HepG2 (cell line): ENCODE measurements around the gene DIAPH1. TPM values are rescaled to one million over a fixed set of nuclear protein-coding genes. Genes with fewer than 3 reads are reported as not detected.

Experiments used
- ATF7 ChIP-seq, 2 experiments: fragments of 450-650 bp in 1 of 2; sonication (generic) in 1 of 2; formaldehyde crosslinking in 1 of 2; IDR thresholded peaks; 2 replicates each; pipeline versions ENCODE4 v1.4.0 to v1.6.1; 2016 to 2020; ENCODE audit warnings: antibody characterized with exemption in 1 of 2, mild to moderate bottlenecking in 1 of 2, missing genetic modification reagents in 1 of 2
- FOXK1 ChIP-seq: sonication (generic); formaldehyde crosslinking; IDR thresholded peaks from 2 replicates; pipeline ENCODE4 v1.4.0; 2020; ENCODE audit warnings: low read depth, missing genetic modification reagents, borderline replicate concordance
- JUNB ChIP-seq: sonication (generic); formaldehyde crosslinking; IDR thresholded peaks from 2 replicates; pipeline ENCODE4 v1.8.0; 2022; ENCODE audit warnings: missing genetic modification reagents, mild to moderate bottlenecking, borderline replicate concordance
- KDM6A ChIP-seq: IDR thresholded peaks from 2 replicates; pipeline ENCODE4 v1.6.1; 2016; ENCODE audit warnings: low read depth
- RBFOX2 ChIP-seq: fragments of 200-400 bp; formaldehyde crosslinking; IDR thresholded peaks from 2 replicates; pipeline ENCODE4 v1.6.1; 2017; ENCODE audit warnings: low read depth, mild to moderate bottlenecking, low read length
- SALL1 ChIP-seq: sonication (generic); formaldehyde crosslinking; IDR thresholded peaks from 2 replicates; pipeline ENCODE4 v1.8.0; 2022; ENCODE audit warnings: mild to moderate bottlenecking, missing genetic modification reagents
- SETDB1 ChIP-seq: sonication (generic); formaldehyde crosslinking; IDR thresholded peaks from 2 replicates; pipeline ENCODE4 v1.5.1; 2020; ENCODE audit warnings: missing genetic modification reagents, mild to moderate bottlenecking, borderline replicate concordance
- SMC3 ChIP-seq: IDR thresholded peaks from 2 replicates; pipeline ENCODE4 v1.6.1; 2011; ENCODE audit warnings: low read length, improper control_type of control experiment
- SNAPC2 ChIP-seq: sonication (generic); formaldehyde crosslinking; IDR thresholded peaks from 2 replicates; pipeline ENCODE4 v1.8.1; 2022; ENCODE audit warnings: mild to moderate bottlenecking, missing genetic modification reagents
- SRSF9 ChIP-seq: fragments of 200-400 bp; formaldehyde crosslinking; IDR thresholded peaks from 2 replicates; pipeline ENCODE4 v1.6.1; 2018; ENCODE audit warnings: borderline replicate concordance, mild to moderate bottlenecking, low read depth, low read length; ENCODE audit not compliant: insufficient read depth, poor library complexity, severe bottlenecking
- STAG1 ChIP-seq: sonication (generic); formaldehyde crosslinking; IDR thresholded peaks from 2 replicates; pipeline ENCODE4 v1.4.0; 2020; ENCODE audit warnings: missing genetic modification reagents
- THAP7 ChIP-seq: sonication (generic); formaldehyde crosslinking; IDR thresholded peaks from 2 replicates; pipeline ENCODE4 v1.8.1; 2023; ENCODE audit warnings: mild to moderate bottlenecking, missing genetic modification reagents
- TOE1 ChIP-seq: sonication (generic); formaldehyde crosslinking; IDR thresholded peaks from 2 replicates; pipeline ENCODE4 v1.4.0; 2020; ENCODE audit warnings: mild to moderate bottlenecking, missing genetic modification reagents
- TSC22D2 ChIP-seq: sonication (generic); formaldehyde crosslinking; IDR thresholded peaks from 2 replicates; pipeline ENCODE4 v1.5.1; 2020; ENCODE audit warnings: missing genetic modification reagents, mild to moderate bottlenecking, borderline replicate concordance
- ZFP36L1 ChIP-seq: sonication (generic); formaldehyde crosslinking; IDR thresholded peaks from 2 replicates; pipeline ENCODE4 v1.8.0; 2022; ENCODE audit warnings: mild to moderate bottlenecking, missing genetic modification reagents, moderate library complexity
- ZFP37 ChIP-seq: sonication (generic); formaldehyde crosslinking; IDR thresholded peaks from 2 replicates; pipeline ENCODE4 v1.4.0; 2020; ENCODE audit warnings: missing genetic modification reagents, borderline replicate concordance
- ZFX ChIP-seq: sonication (generic); formaldehyde crosslinking; IDR thresholded peaks from 2 replicates; pipeline ENCODE4 v1.4.0; 2020; ENCODE audit warnings: mild to moderate bottlenecking, low read depth, missing genetic modification reagents, moderate library complexity
- ZFY ChIP-seq: sonication (generic); formaldehyde crosslinking; IDR thresholded peaks from 2 replicates; pipeline ENCODE4 v1.4.0; 2020; ENCODE audit warnings: missing genetic modification reagents
- ZNF205 ChIP-seq: IDR thresholded peaks from 2 replicates; pipeline ENCODE4 v1.6.1; 2018; ENCODE audit warnings: missing biosample characterization, missing genetic modification reagents
- ZNF337 ChIP-seq: sonication (generic); formaldehyde crosslinking; IDR thresholded peaks from 2 replicates; pipeline ENCODE4 v1.5.1; 2020; ENCODE audit warnings: missing genetic modification reagents, low read depth, mild to moderate bottlenecking, borderline replicate concordance
- ZNF496 ChIP-seq: sonication (generic); formaldehyde crosslinking; IDR thresholded peaks from 2 replicates; pipeline ENCODE4 v1.8.1; 2023; ENCODE audit warnings: mild to moderate bottlenecking, moderate library complexity, missing genetic modification reagents; ENCODE audit not compliant: insufficient replicate concordance
- ZNF501 ChIP-seq: sonication (generic); formaldehyde crosslinking; IDR thresholded peaks from 2 replicates; pipeline ENCODE4 v1.5.1; 2020; ENCODE audit warnings: mild to moderate bottlenecking, moderate library complexity, missing genetic modification reagents
- ZNF570 ChIP-seq: sonication (generic); formaldehyde crosslinking; IDR thresholded peaks from 2 replicates; pipeline ENCODE4 v1.4.0; 2020; ENCODE audit warnings: mild to moderate bottlenecking, missing genetic modification reagents, borderline replicate concordance
- ZNF788 ChIP-seq: sonication (generic); formaldehyde crosslinking; IDR thresholded peaks from 2 replicates; pipeline ENCODE4 v1.5.0; 2020; ENCODE audit warnings: mild to moderate bottlenecking, missing genetic modification reagents, borderline replicate concordance
- polyA plus RNA-seq, 8 experiments: library from polyadenylated mRNA; depleted of rRNA in 3 of 8; stranded (reverse) in 7 of 8; unstranded in 1 of 8; fragments of >200 nt; fragmentation: Illumina TruSeq in 4 of 8; extraction: Trizol in 4 of 8; gene quantifications; 2 replicates each; pipeline versions ENCODE4 v1.2.1 to v1.2.3, GENCODE V29; 2011 to 2016; ENCODE audit warnings: low read depth in 4 of 8, missing spikeins in 1 of 8, mixed read lengths in 1 of 8; ENCODE audit not compliant: insufficient read depth in 1 of 8
- total RNA-seq, 5 experiments: library from RNA; depleted of rRNA; stranded (reverse); fragments of >200 nt; fragmentation: Illumina TruSeq; extraction: Trizol; gene quantifications; 2 replicates each; pipeline ENCODE4 v1.2.3, GENCODE V29; 2016; ENCODE audit warnings: low read depth in 1 of 5
- TF ChIP-seq, protein P1 (sequence below): sonication (generic); formaldehyde crosslinking; IDR thresholded peaks from 2 replicates; pipeline ENCODE4 v1.5.0; 2020; ENCODE audit warnings: mild to moderate bottlenecking, missing genetic modification reagents

The DIAPH1 gene
- total and polyA plus RNA-seq, 2 of the 13 experiments (the other 11 are each of a cell fraction or from before 2014, with no cell fraction given): 25.1 to 33.9 TPM

GRCh38 chr5:141524604-141525597, 93.9 kb downstream of the DIAPH1 start (continued):
- no peak for TF ChIP-seq SNAPC2 (CRISPR knock-in tag)
- no peak for TF ChIP-seq JUNB
- TF ChIP-seq KDM6A (CRISPR knock-in tag): no peak
- TF ChIP-seq ZNF205 (CRISPR knock-in tag): no peak
- TF ChIP-seq ATF7 (IDR thresholded peaks at IDR 0.05): no peak
- no peak for TF ChIP-seq ATF7 (CRISPR knock-in tag; IDR thresholded peaks at IDR 0.05)
- TF ChIP-seq ZNF496 (CRISPR knock-in tag): no peak
- TF ChIP-seq ZFP36L1 (CRISPR knock-in tag): no peak
- TF ChIP-seq, protein P1, sequence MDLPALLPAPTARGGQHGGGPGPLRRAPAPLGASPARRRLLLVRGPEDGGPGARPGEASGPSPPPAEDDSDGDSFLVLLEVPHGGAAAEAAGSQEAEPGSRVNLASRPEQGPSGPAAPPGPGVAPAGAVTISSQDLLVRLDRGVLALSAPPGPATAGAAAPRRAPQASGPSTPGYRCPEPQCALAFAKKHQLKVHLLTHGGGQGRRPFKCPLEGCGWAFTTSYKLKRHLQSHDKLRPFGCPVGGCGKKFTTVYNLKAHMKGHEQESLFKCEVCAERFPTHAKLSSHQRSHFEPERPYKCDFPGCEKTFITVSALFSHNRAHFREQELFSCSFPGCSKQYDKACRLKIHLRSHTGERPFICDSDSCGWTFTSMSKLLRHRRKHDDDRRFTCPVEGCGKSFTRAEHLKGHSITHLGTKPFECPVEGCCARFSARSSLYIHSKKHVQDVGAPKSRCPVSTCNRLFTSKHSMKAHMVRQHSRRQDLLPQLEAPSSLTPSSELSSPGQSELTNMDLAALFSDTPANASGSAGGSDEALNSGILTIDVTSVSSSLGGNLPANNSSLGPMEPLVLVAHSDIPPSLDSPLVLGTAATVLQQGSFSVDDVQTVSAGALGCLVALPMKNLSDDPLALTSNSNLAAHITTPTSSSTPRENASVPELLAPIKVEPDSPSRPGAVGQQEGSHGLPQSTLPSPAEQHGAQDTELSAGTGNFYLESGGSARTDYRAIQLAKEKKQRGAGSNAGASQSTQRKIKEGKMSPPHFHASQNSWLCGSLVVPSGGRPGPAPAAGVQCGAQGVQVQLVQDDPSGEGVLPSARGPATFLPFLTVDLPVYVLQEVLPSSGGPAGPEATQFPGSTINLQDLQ (CRISPR knock-in tag): no peak
- peak; percentile 58; the same call in 1 of the 2 replicates for TF ChIP-seq FOXK1
- no peak for TF ChIP-seq ZFX
- TF ChIP-seq THAP7 (CRISPR knock-in tag): no peak
- TF ChIP-seq TSC22D2: no peak
- TF ChIP-seq SMC3: peak; percentile 95
- peak; percentile 61; the same call in 1 of the 2 replicates for TF ChIP-seq ZNF788 (CRISPR knock-in tag)
- TF ChIP-seq STAG1: peak; percentile 70
- TF ChIP-seq ZNF337 (CRISPR knock-in tag): no peak
- TF ChIP-seq RBFOX2: no peak
- TF ChIP-seq ZNF570 (CRISPR knock-in tag): no peak
- TF ChIP-seq ZNF501 (CRISPR knock-in tag): peak; percentile 68
- TF ChIP-seq SRSF9: no peak
- TF ChIP-seq ZFY (CRISPR knock-in tag): no peak
- TF ChIP-seq SALL1 (CRISPR knock-in tag): peak; percentile 72
- TF ChIP-seq SETDB1: no peak
- TF ChIP-seq TOE1: no peak
- TF ChIP-seq ZFP37 (CRISPR knock-in tag): no peak; the same call in 1 of the 2 replicates
